Karpas-422 (cell line): ENCODE results near the gene ERLEC1. TPM values are rescaled to one million over a fixed set of nuclear protein-coding genes. Genes with fewer than 3 reads are reported as not detected.

Experiments
- DNase-seq: peaks from one replicate; pipeline ENCODE4 v3.0.0-alpha.2; 2015
- H2AFZ ChIP-seq: fragments of 200-600 bp; sonication (generic); 2 replicates; pipeline ENCODE4 v1.6.1; 2014; ENCODE audit warnings: antibody characterized with exemption, low read length, mixed read lengths
- H3K27ac ChIP-seq: fragments of 200-600 bp; sonication (generic); 2 replicates; pipeline ENCODE4 v1.5.1; 2014; ENCODE audit warnings: mild to moderate bottlenecking, low read length, moderate library complexity
- H3K27me3 ChIP-seq: fragments of 200-600 bp; sonication (generic); 2 replicates; pipeline ENCODE4 v1.6.1; 2014; ENCODE audit warnings: low read length, mixed read lengths
- H3K36me3 ChIP-seq: fragments of 200-600 bp; sonication (generic); 2 replicates; pipeline ENCODE4 v1.6.1; 2014; ENCODE audit warnings: low read length, mixed read lengths; ENCODE audit not compliant: insufficient read depth
- H3K4me1 ChIP-seq: fragments of 200-600 bp; sonication (generic); 2 replicates; pipeline ENCODE4 v1.6.1; 2014; ENCODE audit warnings: mild to moderate bottlenecking, low read length, mixed read lengths
- H3K4me2 ChIP-seq: fragments of 200-600 bp; sonication (generic); 2 replicates; pipeline ENCODE4 v1.6.1; 2014; ENCODE audit warnings: low read length, low read depth, mild to moderate bottlenecking; ENCODE audit not compliant: poor library complexity, severe bottlenecking
- H3K4me3 ChIP-seq: fragments of 200-600 bp; sonication (generic); 2 replicates; pipeline ENCODE4 v1.5.1; 2014; ENCODE audit warnings: mild to moderate bottlenecking, antibody characterized with exemption, low read length, mixed read lengths
- H3K79me2 ChIP-seq: fragments of 200-600 bp; sonication (generic); 2 replicates; pipeline ENCODE4 v1.6.1; 2014; ENCODE audit warnings: mild to moderate bottlenecking, low read length, mixed read lengths
- H3K9ac ChIP-seq: fragments of 200-600 bp; sonication (generic); 2 replicates; pipeline ENCODE4 v1.6.0; 2014; ENCODE audit warnings: low read length
- H3K9me2 ChIP-seq: fragments of 200-600 bp; sonication (generic), shearing (Covaris generic); replicated peaks from 2 replicates; pipeline ENCODE4 v1.6.0; 2014; ENCODE audit warnings: mild to moderate bottlenecking, low read length, moderate library complexity; ENCODE audit not compliant: insufficient read depth
- H3K9me3 ChIP-seq: fragments of 300-700, 200-600 bp; sonication (generic); 2 replicates; pipeline ENCODE4 v1.6.1; 2014; ENCODE audit warnings: low read length, mixed read lengths
- H4K20me1 ChIP-seq: fragments of 200-600 bp; sonication (generic); 2 replicates; pipeline ENCODE4 v1.6.1; 2014; ENCODE audit warnings: mild to moderate bottlenecking, antibody characterized with exemption, low read length, low read depth; ENCODE audit not compliant: insufficient read depth
- small RNA-seq: library from RNA; depleted of rRNA; stranded (forward); fragments of <200 nt; gene quantifications from one replicate; pipeline ENCODE3, GENCODE V24; 2014
- total RNA-seq: library from RNA; depleted of rRNA; stranded (reverse); fragments of >200 nt; shearing (Covaris generic); gene quantifications from 2 replicates; pipeline ENCODE4 v1.2.3, GENCODE V29; 2014; ENCODE audit warnings: low replicate concordance; rRNA removed

The ERLEC1 gene
- total RNA-seq, 1 experiment from 2014 or later = 54.8 TPM

GRCh38 chr2:53863538-53864227, 76.8 kb downstream of the ERLEC1 start:
- H3K4me1 ChIP-seq = no peaks in the 10 kb centered on the region

GRCh38 chr2:53865264-53865663, 78.4 kb downstream of the ERLEC1 start:
- Histone ChIP-seq H3K4me3 (no peak overlapping the region), H3K27me3 (no peaks in the 10 kb centered on the region), H3K9me3 (no peaks in the 10 kb centered on the region), H3K36me3 (peaks cover 70% of the 10 kb centered on the region; the same call in 1 of the 2 replicates), H3K27ac (no peak overlapping the region), H3K79me2 (peaks cover 43% of the 10 kb centered on the region), H3K9me2 (no peaks in the 10 kb centered on the region), H4K20me1 (no peaks in the 10 kb centered on the region), H2AFZ (no peak overlapping the region), H3K9ac (no peak overlapping the region), H3K4me1 (no peaks in the 10 kb centered on the region), H3K4me2 (no peak overlapping the region)
- no peak for DNase-seq

More at GRCh38 chr2:53863538-53864227, 76.8 kb downstream of the ERLEC1 start:
- no peak overlapping the region for H3K4me3 ChIP-seq
- H3K9me3 ChIP-seq = no peaks in the 10 kb centered on the region
- H3K79me2 ChIP-seq = peaks cover 41% of the 10 kb centered on the region
- H3K4me2 ChIP-seq = no peak overlapping the region
- no peak overlapping the region for H3K27ac ChIP-seq
- H3K27me3 ChIP-seq = no peaks in the 10 kb centered on the region
- H2AFZ ChIP-seq = no peak overlapping the region
- no peak for DNase-seq
- no peak overlapping the region for H3K9ac ChIP-seq
- no peaks in the 10 kb centered on the region for H3K9me2 ChIP-seq
- H4K20me1 ChIP-seq = no peaks in the 10 kb centered on the region
- peaks cover 56% of the 10 kb centered on the region; the same call in 1 of the 2 replicates for H3K36me3 ChIP-seq

DNA sequence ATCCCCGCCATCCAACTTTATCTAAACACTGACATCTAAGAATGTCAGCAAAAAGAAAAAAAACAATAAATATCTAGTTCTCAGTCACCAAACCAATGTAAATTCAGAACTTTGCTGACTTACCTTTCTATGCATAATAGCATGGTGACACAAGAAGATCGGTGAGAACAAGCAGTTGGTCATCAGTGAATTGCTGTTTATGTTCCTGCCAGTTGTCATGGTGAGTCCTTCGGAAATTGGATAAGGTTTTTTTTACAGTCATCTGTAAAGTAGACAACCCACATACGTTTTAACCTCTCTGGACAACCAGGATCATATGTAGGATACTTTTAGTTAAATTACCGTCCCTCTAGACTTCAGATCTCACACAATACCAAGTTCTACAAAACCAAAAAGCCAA, 79.1 kb downstream of the ERLEC1 start:
- no peak overlapping the region for H3K9ac ChIP-seq
- no peaks in the 10 kb centered on the region for H4K20me1 ChIP-seq
- no peak overlapping the region for H2AFZ ChIP-seq
- H3K36me3 ChIP-seq = peaks cover 63% of the 10 kb centered on the region; the same call in 1 of the 2 replicates
- H3K9me3 ChIP-seq = no peaks in the 10 kb centered on the region
- peaks cover 37% of the 10 kb centered on the region for H3K79me2 ChIP-seq
- no peak overlapping the region for H3K4me3 ChIP-seq
- DNase-seq = no peak
- no peaks in the 10 kb centered on the region for H3K9me2 ChIP-seq
- H3K4me1 ChIP-seq = no peaks in the 10 kb centered on the region
- no peaks in the 10 kb centered on the region for H3K27me3 ChIP-seq
- no peak overlapping the region for H3K27ac ChIP-seq
- H3K4me2 ChIP-seq = no peak overlapping the region

GRCh38 chr2:53867169-53867568, 80.3 kb downstream of the ERLEC1 start:
- Histone ChIP-seq H3K79me2 (peaks cover 29% of the 10 kb centered on the region), H3K27me3 (no peaks in the 10 kb centered on the region), H3K4me2 (no peak overlapping the region), H2AFZ (no peak overlapping the region), H3K9me2 (no peaks in the 10 kb centered on the region), H3K9me3 (no peaks in the 10 kb centered on the region), H3K36me3 (peaks cover 59% of the 10 kb centered on the region; the same call in 1 of the 2 replicates), H3K4me3 (no peak overlapping the region), H4K20me1 (no peaks in the 10 kb centered on the region), H3K27ac (no peak overlapping the region), H3K4me1 (no peaks in the 10 kb centered on the region), H3K9ac (no peak overlapping the region)
- DNase-seq = no peak

- no peak for DNase-seq
- no peaks in the 10 kb centered on the region for H3K9me2 ChIP-seq
- no peak overlapping the region for H3K4me2 ChIP-seq
- H4K20me1 ChIP-seq = no peaks in the 10 kb centered on the region
- H3K27me3 ChIP-seq = no peaks in the 10 kb centered on the region
- peaks cover 60% of the 10 kb centered on the region; the same call in 1 of the 2 replicates for H3K36me3 ChIP-seq
- peaks cover 29% of the 10 kb centered on the region for H3K79me2 ChIP-seq
- no peak overlapping the region for H3K9ac ChIP-seq
- H2AFZ ChIP-seq = no peak overlapping the region
- H3K4me1 ChIP-seq = no peaks in the 10 kb centered on the region
- no peak overlapping the region for H3K4me3 ChIP-seq
- H3K27ac ChIP-seq = no peak overlapping the region
- no peaks in the 10 kb centered on the region for H3K9me3 ChIP-seq
These were observed 80.9 kb downstream of the ERLEC1 start for GRCh38 chr2:53867773-53868172.

Small RNA genes lying within 50 kb of the gene (small RNA-seq; reads per million reads assigned to genes)
- gene MIR3682 = not detected

Other genes with a start within 250 kb of the ERLEC1 start
- gene CHAC2, start 19.2 kb upstream of the ERLEC1 start, total RNA-seq = 9.8 and 21.3 TPM in 2 replicates
- gene ASB3, start 91 bp upstream of the ERLEC1 start, total RNA-seq = 26.4 and 39.8 TPM in 2 replicates
- 6.6 and 11.4 TPM in 2 replicates for gene GPR75, start 72.9 kb downstream of the ERLEC1 start, total RNA-seq
- gene PSME4, start 183.9 kb downstream of the ERLEC1 start, total RNA-seq = 40.2 and 67.5 TPM in 2 replicates